Measurements from ENCODE around the gene NR6A1.

NR6A1 gene

GRCh38 chr9:124514874-124515273, 256.2 kb downstream of the NR6A1 start:
- DNase-seq: no peak

- peak; percentile 49 for DNase-seq
Observed at GRCh38 chr9:124514125-124514524, 257.0 kb downstream of the NR6A1 start.

GRCh38 chr9:124513376-124513994, 257.6 kb downstream of the NR6A1 start:
- DNase-seq: peak; percentile 51

- DNase-seq: peak; percentile 51
Observed at GRCh38 chr9:124512806-124513204, 258.3 kb downstream of the NR6A1 start.

- DNase-seq: peak; percentile 52
Observed at GRCh38 chr9:124511891-124512805, 259.0 kb downstream of the NR6A1 start.

- peak; percentile 78 for DNase-seq
Observed at GRCh38 chr9:124511426-124511840, 259.7 kb downstream of the NR6A1 start.

- DNase-seq: no peak
Observed at GRCh38 chr9:124510650-124511425, 260.3 kb downstream of the NR6A1 start.

GRCh38 chr9:124507880-124508423, 263.2 kb downstream of the NR6A1 start:
- DNase-seq: no peak

GRCh38 chr9:124506931-124507879, 263.9 kb downstream of the NR6A1 start, which contains the start of gene NR5A1:
NR5A1 (minus strand) TSS chr9:124507399; CDS start chr9:124503395, 4,004 bp downstream.
- no peak for DNase-seq

GRCh38 chr9:124506433-124506832, 264.7 kb downstream of the NR6A1 start:
- no peak for DNase-seq

GRCh38 chr9:124505901-124506346, 265.2 kb downstream of the NR6A1 start:
- no peak for DNase-seq

- no peak for DNase-seq
Observed at GRCh38 chr9:124505006-124505900, 265.9 kb downstream of the NR6A1 start.

- DNase-seq: no peak
Observed at GRCh38 chr9:124504530-124505005, 266.5 kb downstream of the NR6A1 start.

- no peak for DNase-seq
Observed at GRCh38 chr9:124503713-124504529, 267.2 kb downstream of the NR6A1 start.

GRCh38 chr9:124502711-124503702, 268.1 kb downstream of the NR6A1 start:
- no peak for DNase-seq

- no peak for DNase-seq
Observed at GRCh38 chr9:124501771-124502320, 269.3 kb downstream of the NR6A1 start.

- DNase-seq: no peak
Observed at GRCh38 chr9:124500796-124501611, 270.1 kb downstream of the NR6A1 start.
